ENCODE measurements around the gene MLH3.
"Not testable (repeated sequence)": the region's sequence is repeated elsewhere in the genome, so short reads cannot be mapped to it uniquely, and the experiment has no call there.

MLH3 gene

GRCh38 chr14:75067765-75068164 is 16.5 kb upstream of the MLH3 start:
- DNase-seq = not testable (repeated sequence)

GRCh38 chr14:75067212-75067611 is 15.9 kb upstream of the MLH3 start:
- no peak for DNase-seq

- DNase-seq = no peak
Observed at GRCh38 chr14:75066691-75067090, 15.4 kb upstream of the MLH3 start.

- DNase-seq = no peak
Observed at GRCh38 chr14:75064205-75064567, 12.9 kb upstream of the MLH3 start.

- DNase-seq = peak; percentile 87
Observed at GRCh38 chr14:75063491-75064204, 12.4 kb upstream of the MLH3 start, which contains the start of gene ACYP1. Gene ACYP1, minus strand, starts transcription at chr14:75064024. Its CDS starts 471 bp downstream, at chr14:75063553.

- no peak for DNase-seq
Observed at GRCh38 chr14:75063013-75063412, 11.7 kb upstream of the MLH3 start.

- DNase-seq = no peak
Observed at GRCh38 chr14:75060420-75060819, 9.2 kb upstream of the MLH3 start.

GRCh38 chr14:75059642-75060041 is 8.4 kb upstream of the MLH3 start:
- DNase-seq = no peak

GRCh38 chr14:75054421-75054820 is 3.2 kb upstream of the MLH3 start:
- DNase-seq = no peak

GRCh38 chr14:75053396-75054291 is 2.4 kb upstream of the MLH3 start:
- no peak for DNase-seq

- DNase-seq = no peak
Observed at GRCh38 chr14:75051556-75051899, 261 bp upstream of the MLH3 start.

- no peak for DNase-seq
Observed at GRCh38 chr14:75049731-75050201, 1.5 kb downstream of the MLH3 start.

- no peak for DNase-seq
Observed at GRCh38 chr14:75049136-75049535, 2.1 kb downstream of the MLH3 start.

- DNase-seq = no peak
Observed at GRCh38 chr14:75048101-75048500, 3.2 kb downstream of the MLH3 start.

- DNase-seq = no peak
Observed at GRCh38 chr14:75047506-75047905, 3.8 kb downstream of the MLH3 start.

- no peak for DNase-seq
Observed at GRCh38 chr14:75046899-75047298, 4.4 kb downstream of the MLH3 start.

GRCh38 chr14:75046275-75046674 is 5.0 kb downstream of the MLH3 start:
- no peak for DNase-seq

- DNase-seq = no peak
Observed at GRCh38 chr14:75044752-75045151, 6.5 kb downstream of the MLH3 start.

GRCh38 chr14:75044322-75044721 is 6.9 kb downstream of the MLH3 start:
- DNase-seq = no peak

GRCh38 chr14:75042035-75042434 is 9.2 kb downstream of the MLH3 start:
- DNase-seq = peak; percentile 6

- no peak for DNase-seq
Observed at GRCh38 chr14:75041613-75042012, 9.7 kb downstream of the MLH3 start.

GRCh38 chr14:75040959-75041358 is 10.3 kb downstream of the MLH3 start:
- DNase-seq = no peak

- no peak for DNase-seq
Observed at GRCh38 chr14:75040507-75040906, 10.8 kb downstream of the MLH3 start.

- DNase-seq = no peak
Observed at GRCh38 chr14:75032939-75033338, 18.3 kb downstream of the MLH3 start.
